Fibroblast of peridontal ligament (primary cell): ENCODE measurements around the gene KCNIP1.

Experiments used
- DNase-seq: peaks from one replicate; pipeline ENCODE4 v3.0.0-alpha.2; 2010; ENCODE audit errors: extremely low read depth

KCNIP1 gene

DNA sequence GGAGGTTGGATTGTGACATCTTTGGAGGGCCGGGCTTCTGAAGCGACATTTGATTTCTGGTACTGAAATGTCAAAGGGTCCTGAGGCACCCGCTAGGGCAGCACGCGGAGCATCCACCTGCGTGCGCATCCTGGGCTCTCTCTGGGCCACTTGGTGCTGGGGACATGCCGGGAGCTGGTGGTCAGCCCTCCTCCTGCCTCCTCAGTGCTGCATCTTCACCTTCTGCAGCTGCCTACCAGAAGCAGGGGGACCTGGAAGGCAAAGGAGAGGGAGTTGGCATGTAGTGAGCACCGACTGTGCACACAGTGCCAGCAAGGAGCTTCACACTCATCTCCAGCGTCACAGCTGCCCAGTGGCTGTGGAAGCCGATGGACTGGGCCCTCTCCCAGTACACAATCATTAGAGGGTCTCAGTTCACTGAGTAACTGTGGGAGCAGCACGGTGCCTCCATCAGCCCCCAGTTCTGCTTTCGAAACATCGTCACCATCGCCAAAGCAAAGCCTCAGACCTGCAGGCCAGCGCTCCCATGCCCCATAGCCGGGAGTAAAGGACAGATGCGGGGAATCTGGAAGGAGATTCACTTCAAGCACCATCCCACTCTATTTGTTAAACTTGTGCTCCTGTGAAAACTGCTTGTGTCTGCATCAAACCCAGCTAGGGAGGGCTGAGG is 138.4 kb downstream of the KCNIP1 start:
- no peak for DNase-seq

DNA sequence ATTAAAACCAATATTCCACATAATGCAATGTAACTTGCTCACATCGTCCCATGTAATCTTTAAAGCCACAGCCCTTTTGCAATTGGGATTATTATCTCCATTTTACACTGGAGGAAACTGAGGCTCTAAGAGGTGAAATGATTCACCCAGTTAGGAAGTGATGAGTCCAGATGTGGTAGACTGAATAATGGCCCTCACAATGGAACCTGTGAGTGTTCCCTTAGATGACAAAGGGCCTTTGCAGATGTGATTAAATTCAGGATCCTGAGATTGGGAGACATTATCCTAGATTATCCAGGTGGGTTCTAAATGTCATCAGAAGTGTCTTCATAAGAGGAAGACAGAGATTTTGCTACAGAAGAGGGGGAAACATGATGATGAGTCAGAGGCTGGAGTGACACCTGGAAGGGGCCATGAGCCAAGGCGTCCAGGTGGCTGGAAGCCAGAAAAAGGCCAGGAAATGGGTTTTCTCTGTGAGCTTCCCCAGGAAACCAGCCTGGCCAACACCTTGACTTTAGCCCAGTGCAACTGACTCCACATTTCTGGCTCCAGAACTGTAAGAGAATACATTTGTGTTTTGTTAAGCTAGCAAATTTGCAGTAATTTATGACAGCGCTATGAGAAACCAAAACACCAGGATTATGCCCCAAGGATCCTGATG is 139.1 kb downstream of the KCNIP1 start:
- DNase-seq = no peak

DNA sequence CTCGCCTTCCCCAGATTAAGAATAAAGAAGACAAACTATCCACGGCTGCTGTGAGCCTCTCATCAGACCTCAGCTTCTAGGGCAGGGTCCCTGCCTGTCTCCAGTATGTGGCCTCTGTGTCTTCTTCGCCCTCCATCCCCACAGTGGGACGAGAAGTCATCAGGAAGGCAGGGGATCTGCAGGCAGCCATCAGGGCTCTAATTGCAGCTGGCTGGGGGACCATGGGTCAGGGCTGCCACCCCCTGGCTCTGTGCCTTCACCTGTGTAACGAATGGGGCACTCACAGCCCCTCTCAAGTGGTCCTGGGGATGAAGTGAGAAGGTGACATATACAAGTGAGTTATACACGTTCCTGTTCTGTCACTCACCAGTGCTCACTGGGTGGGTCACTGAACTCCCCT is 139.8 kb downstream of the KCNIP1 start:
- no peak for DNase-seq

DNA sequence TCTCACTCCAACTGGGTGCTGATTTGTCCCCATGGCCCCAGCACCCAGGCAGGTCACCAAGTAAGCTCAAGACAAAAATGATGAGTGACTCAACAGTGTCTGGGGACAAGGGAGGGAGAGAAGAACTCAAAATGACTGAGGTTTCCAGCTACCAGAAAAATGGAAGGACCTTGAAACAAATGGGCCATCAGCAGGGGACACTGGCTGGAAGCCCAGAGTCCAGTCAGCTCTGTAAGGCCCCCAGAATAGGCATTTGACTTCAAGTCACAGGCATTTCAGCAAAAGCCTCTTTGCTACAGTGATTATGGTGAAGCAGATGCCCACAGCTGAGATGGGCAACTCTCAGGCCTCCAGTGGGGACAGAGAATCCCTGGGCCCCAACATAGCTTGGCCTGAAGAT is 140.7 kb downstream of the KCNIP1 start:
- DNase-seq = no peak

DNA sequence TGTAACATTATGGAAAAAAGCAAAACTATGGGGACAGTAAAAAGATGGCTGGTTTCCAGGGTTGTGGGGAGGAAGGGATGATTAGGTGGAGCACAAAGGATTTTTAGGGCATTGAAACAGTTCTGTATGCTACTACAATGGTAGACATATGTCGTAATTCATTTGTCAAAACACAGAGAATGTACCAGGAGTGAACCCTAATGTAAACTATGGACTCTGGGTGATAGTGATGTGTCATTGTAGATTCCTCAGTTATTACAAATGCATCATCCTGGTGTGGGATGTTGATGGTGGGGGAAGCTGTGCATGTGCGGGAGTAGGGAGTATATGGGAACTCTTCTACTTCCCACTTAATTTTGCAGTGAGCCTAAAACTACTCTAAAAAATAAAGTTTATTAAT is 144.7 kb downstream of the KCNIP1 start:
- DNase-seq = no peak

DNA sequence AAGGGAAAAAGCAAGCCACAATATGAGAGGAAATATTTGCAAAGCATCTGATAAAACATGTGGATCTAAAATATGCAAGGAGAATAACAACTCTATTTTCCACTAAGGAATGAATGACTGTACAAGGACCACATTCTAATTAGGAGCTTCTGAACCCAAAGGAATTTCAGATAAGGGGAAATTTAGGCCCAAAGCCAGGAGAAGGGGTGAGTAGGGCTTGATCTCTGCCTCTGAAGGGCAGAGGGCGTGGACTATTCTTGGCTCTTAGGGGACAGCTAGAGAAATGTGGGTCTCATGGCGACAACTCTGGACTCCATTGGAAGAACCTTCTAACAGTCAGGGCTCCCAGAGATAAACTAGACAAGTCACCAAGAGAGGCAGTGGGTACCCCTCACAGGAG is 147.0 kb downstream of the KCNIP1 start:
- no peak for DNase-seq

DNA sequence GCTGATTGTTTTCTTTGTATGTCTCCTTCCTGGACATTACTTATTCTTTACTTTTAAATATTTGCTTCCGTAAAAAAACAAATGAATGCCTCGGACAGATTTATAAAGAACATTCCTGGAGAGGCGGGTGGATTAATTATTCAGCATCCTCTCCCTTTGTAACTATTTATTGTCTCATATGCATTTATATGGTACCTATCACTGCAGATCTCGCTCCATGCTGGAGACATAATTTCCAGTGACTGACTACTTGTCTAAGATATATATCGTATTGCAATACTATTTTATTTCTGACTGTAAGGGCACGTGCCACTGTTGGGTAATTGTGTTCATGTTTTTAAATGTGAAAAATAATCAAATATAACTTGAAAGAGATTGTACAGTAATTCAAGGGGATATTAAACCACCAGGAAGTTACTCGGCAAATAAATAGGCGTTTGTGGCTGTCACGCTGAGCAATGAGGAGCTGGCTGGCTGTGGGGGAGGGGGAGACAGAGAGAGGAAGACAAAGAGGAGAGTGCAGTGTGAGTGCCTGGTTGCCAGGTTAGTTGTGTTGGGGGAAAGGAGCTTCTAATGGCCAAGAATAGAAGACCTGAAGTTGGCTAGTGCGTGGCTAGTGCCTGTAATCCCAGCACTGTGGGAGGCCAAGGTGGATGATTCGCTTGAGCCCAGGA is 147.9 kb downstream of the KCNIP1 start:
- DNase-seq = no peak

DNA sequence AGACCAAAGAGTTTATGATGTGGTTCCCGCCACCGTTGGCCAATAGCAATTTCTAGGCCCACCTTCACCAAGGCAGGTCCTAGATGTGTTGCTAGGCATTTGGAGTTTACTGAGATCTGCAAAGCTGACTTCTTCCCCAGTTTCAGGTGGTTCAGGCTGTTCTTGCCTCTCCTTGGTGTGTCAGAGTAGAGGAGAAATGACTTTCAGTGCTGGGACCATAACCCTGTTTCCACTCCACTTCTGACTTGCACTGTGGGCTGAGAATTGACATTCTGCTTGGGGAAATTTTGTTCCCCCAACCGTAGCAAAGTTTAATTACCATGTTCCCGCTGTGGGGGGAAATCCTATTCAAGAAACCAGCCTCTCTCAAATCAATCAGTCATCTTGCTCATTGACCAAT is 151.7 kb downstream of the KCNIP1 start:
- no peak for DNase-seq

DNA sequence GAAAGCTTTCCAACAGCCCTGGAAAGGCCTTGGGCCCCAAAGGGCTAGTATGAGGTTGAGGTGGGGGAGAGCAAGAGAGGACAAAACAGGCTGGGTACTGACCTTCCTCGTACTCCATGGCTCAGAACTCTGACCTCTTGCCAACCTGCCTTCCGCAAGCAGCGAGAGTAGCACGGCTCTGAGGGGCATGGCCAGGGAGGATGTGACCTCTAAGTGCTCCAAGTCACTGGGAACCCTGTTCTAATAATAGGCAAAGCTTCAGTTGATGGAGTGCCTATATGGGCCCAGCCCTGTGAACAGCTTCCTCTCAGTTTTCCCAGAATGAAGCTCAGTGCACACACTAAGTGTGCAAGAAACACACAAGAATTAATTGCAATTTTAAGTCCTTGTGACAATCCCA is 152.1 kb downstream of the KCNIP1 start:
- DNase-seq = no peak

DNA sequence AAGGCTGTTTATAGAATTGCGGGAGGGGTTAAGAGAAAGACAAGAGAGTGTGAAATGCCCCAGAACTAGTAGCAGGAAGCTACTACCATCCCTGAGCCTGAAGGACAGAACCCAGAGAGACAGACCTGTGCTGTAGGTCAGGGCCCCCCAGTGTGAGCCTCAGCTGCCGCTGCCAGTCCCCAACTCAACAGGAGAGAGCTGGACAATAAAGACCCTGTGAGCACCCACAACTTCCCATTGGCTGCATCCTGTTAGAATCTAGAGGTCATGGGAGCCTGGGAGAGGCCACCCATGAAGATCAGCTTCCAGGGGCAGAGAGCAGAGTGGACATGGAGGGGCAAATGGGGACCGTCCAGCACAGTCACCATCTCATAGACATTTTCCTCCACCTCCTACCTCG is 152.5 kb downstream of the KCNIP1 start:
- DNase-seq = no peak

DNA sequence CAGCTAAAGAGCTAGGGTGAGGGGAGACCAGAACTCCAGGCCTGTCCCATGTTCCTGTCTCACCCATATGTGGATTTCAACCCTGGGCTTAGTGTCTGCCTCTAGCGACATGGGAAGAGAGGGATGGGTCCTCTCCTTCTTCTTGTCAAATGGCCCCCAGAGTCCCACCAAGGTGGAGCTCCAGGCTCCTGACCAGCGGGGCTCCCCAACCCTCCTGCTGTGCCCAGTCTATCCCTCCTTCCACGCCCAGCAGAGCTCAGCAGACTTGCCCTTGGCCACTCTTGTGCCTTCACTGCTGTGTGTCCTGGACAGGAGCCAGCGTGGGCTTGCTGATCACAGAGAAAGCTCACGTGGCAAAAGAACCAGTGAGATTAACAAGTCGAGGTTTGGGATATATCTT is 156.7 kb downstream of the KCNIP1 start:
- no peak for DNase-seq

DNA sequence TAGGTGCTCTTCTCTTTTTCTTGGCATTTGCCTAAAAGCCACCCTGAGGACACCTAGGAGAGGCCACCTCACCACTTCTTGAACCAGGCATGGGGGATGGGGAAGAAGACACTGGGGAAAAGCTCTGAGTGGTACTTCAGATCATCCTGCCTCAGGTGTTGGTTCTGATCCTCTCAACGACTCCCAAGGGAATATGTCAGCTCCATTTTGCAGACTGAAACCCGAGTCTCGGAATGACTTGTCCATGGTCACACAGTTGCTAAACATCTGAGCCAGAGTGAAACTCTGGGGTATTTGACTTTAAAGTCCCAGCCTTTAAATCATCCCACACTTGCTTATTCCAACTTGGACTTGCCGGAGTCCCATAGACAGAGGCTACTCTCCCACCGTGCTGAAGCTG is 159.1 kb downstream of the KCNIP1 start:
- DNase-seq = no peak

DNA sequence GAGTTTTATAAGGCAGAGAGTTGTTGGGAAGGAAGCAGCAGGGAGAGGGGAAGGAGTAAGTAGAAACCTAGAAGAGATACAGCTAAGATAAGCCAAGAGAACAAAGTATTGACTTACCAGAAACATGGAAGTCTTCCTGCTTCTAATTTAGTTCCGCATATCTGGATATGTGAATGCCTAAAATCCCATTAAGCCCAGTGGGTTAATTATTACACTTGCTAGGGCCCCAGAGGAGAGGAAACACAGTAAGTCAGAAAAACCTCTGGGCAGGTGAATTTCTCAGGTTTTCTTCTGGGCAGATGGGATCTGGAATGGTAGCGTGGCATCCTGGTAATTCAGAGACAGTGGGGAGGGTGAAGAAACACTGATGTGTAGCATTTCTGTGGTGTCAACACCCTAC is 175.0 kb downstream of the KCNIP1 start:
- DNase-seq = no peak

DNA sequence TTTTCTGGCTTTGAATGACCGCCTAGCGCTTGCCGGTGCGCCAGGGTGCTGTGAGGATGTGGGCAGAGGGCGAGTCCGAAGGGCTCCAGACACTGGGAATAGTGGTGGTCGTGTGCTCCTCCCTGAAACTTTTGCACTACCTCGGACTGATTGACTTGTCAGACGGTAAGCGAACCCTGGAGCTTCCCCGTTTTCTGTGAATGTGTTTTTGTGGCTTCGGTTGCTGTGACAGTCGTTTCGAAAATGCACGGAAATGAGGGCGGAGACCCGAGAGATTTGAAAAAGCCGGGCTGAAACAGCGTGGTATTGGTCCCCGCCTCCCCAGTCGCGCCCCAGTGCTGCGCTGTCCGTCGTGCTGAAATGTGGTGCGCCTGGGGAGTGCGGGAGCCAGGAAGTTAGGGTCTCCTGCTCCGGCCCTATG is 177.2 kb downstream of the KCNIP1 start:
- DNase-seq = peak; percentile 2

DNA sequence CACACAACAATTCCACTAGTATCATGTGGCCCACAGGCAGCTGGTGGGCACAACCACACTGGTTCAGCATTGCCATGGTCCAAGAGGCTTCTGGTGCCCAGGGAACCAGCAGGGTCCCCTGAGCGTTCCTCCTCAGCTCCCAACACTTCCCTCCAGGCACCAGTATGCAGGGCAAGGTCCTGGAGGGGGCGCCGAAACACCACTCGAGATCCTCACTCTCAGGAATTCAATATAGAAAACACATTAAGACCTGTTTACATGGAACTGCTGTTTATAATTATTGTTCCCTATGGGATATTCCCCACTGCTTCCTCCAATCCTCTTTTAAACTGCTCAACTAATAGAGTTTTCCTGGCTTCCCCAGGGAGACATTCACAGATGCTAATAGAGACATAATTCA is 187.8 kb downstream of the KCNIP1 start:
- DNase-seq = no peak

DNA sequence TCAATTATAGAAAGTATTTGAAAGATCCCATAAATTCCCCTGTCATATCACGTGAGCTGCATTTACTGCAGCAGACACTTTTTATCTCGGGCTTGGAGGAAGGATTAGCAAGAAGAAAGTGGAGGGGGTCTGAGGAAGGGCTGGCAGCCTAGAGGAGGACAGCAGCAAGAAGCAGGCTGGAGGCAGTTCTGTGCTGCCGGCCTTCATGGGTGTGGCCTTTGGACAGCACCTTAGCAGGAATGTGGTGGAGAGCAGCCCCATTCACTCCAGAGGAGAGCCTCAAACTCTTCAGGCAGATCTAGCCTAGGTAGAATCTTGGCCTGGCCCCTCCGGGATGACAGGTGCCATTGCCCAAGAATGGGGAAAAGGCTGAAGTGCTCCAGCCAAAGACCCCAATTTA is 189.9 kb downstream of the KCNIP1 start:
- no peak for DNase-seq

DNA sequence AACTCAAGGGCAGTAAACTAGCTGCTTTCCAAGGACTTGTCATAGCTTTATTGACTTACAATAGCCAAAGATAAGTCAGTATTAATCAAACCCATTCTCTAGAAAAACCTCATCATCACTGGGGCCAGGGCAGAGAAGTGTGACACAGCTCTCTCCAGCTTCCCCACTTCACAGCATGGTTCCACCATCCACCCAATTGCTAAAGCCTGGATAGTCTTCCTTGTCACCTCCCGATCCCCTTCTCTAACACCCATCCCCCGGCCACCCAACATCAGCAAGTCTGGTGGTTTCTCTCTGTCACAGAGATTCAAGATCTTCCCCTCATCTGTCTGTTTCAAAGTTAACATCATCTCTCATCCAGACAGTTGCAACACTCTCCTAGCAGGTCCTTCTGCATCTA is 191.1 kb downstream of the KCNIP1 start:
- no peak for DNase-seq

DNA sequence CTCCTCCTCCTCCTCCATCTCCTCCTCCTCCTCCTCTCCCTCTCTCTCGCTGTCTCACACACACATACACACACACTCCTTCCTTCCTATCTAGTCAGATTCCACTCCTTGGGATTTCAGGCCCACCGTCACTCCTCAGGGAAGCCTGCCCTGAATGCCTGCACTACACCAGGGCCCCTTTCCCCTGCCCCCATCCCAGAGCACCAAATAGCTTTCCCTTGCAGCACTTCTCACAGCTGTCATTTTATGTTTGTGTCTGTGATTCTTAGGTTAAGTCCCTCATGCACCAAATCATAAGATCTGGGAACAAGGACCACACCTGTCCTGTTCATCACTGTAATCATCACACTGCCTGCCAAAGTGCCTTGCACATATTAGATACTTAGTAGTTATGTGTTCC is 193.2 kb downstream of the KCNIP1 start:
- no peak for DNase-seq

DNA sequence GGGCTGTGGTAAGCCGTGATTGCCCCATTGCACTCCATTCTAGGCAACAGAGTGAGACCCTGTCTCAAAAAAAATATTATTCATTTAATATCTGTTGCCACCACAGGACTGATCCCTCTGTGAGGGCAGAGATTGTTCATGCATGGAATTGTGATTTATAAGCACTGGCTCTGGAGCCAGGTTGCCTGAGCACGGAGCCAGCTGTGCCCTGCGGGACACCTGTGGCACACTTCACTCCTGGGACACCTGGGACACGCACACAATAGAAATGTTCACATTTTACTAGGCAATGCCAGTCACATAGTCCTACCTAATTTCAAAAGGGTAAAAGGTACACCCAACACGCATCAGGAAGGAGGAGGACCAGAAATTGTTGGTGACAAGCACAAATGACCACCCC is 196.7 kb downstream of the KCNIP1 start:
- DNase-seq = no peak

DNA sequence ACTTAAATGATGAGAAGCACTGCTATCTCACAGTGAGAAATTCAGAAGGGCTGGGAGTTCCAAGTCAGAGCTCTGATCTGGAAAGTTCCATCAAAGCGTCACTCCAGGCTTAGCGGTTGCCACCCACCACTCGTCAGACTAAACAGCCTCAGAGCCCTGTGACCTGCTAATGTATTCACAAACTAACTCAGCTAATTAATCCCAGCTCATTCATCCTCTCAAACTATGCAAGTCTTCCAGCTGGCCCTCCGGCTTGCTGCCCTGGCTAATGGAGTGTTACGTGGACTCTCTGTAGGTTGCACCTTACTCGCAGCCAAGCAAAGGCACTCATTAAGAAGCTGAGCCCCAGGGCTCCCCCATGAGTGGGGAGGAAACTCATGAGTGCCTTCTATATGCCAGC is 197.5 kb downstream of the KCNIP1 start:
- DNase-seq = no peak

DNA sequence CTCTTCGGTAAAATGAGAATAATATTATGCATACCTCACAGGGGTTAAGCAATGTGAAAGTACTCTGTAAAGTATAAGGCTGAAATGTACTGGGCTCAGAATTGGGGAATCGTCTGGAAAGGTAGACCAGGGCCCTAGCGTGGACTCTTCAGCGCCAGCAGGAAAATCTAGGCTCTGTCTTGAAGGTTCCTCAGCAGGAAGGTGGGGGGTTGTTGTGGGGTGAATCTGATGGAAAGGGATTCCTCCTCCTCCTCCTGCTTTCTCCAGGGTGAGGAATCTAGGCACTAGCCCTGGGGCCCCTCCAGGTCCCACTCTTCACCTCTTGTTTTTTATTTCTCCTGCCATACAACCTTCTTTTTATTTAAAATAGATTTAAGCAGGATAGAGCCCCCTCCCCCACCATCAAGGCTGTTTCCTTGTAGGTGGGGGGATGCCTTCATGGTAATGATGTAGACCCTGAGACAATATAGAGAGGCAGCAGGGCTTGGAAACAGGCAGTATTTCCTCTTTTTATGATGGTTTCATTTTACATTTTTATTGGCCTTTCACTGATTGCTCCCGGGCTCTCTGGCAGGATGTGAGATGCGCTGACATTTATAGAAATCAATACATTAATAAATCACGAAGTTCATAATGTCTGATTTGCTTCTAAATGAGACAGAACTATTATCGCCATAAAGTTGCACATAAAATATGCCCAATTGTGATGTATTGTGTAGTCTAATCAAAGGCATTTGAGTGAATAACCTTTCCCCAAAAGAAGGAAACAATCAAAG is 200.8 kb downstream of the KCNIP1 start:
- DNase-seq = no peak

DNA sequence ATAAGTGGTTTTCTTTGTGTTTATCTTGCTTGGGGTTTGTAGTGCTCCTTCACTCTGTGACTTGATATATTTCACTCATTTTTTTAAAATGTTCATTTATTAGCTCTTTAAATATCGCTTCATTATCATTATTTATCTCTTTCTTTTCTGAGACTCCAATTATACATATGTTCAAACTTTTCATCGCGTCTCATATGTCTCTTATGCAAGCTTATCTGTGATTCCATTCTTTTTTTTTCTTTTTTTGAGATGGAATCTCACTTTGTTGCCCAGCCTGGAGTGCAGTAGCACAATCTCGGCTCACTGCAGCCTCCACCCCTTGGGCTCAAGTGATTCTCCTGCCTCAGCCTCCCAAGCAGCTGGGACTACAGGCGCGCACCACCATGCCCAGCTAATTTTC is 205.8 kb downstream of the KCNIP1 start:
- DNase-seq = no peak

DNA sequence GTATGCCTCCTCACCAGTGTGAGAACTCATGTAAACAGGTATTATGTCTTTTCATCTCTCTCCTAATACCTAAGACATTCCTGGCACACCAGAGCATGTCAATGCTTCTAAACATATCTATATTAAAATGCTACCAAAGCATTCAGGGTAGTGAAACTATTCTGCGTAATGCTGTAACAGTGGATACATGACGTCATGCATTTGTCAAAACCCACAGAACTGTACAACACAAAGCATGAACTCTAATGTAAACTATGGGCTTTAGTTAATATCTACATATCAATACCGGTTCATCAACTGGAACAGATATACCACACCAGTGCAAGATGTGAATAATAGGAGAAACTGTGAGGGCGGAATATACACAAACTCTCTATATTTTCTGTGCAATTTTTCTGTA is 207.5 kb downstream of the KCNIP1 start:
- DNase-seq = no peak
